Type B pancreatic cell (in vitro differentiated cells): ENCODE measurements around the gene MRPL49. TPM values are rescaled to one million over a fixed set of nuclear protein-coding genes. Genes with fewer than 3 reads are reported as not detected.

Source experiments
- DNase-seq: peaks from one replicate; pipeline ENCODE4 v3.0.0; 2021; ENCODE audit warnings: mixed read lengths; ENCODE audit not compliant: unreplicated experiment; ENCODE audit errors: extremely low spot score
- H3K27ac Mint-ChIP-seq: 2 replicates; pipeline ENCODE4 v1.8.0; 2021; ENCODE audit warnings: mild to moderate bottlenecking, mixed read lengths
- H3K27me3 Mint-ChIP-seq: 2 replicates; pipeline ENCODE4 v1.8.0; 2021; ENCODE audit warnings: mixed read lengths
- H3K36me3 Mint-ChIP-seq: 2 replicates; pipeline ENCODE4 v1.8.0; 2021; ENCODE audit warnings: mixed read lengths
- H3K4me1 Mint-ChIP-seq: one replicate; pipeline ENCODE4 v1.8.0; 2021; ENCODE audit warnings: mixed read lengths; ENCODE audit not compliant: unreplicated experiment
- H3K4me3 Mint-ChIP-seq: 2 replicates; pipeline ENCODE4 v1.8.0; 2021; ENCODE audit warnings: mild to moderate bottlenecking, mixed read lengths
- H3K9me3 Mint-ChIP-seq: 2 replicates; pipeline ENCODE4 v1.8.0; 2021; ENCODE audit warnings: mixed read lengths
- CTCF ChIP-seq: fragments of 200-600 bp; sonication (generic); conservative IDR thresholded peaks from 2 replicates; pipeline ENCODE4 v1.5.0; 2021; ENCODE audit warnings: antibody characterized with exemption, mild to moderate bottlenecking
- total RNA-seq: library from RNA; stranded (reverse); gene quantifications from 2 replicates; pipeline ENCODE4 v1.2.1, GENCODE V29; 2021; ENCODE audit warnings: low replicate concordance

MRPL49 gene
- total RNA-seq, 1 donor from 2014 or later = 49.1 TPM

GRCh38 chr11:65104628-65105027 is 17.5 kb upstream of the MRPL49 start:
- no peaks in the 10 kb centered on the region for H3K27me3 Mint-ChIP-seq
- DNase-seq = no peak
- H3K27ac Mint-ChIP-seq = no peak overlapping the region
- H3K4me1 Mint-ChIP-seq = no peaks in the 10 kb centered on the region
- no peaks in the 10 kb centered on the region for H3K36me3 Mint-ChIP-seq
- H3K9me3 Mint-ChIP-seq = no peaks in the 10 kb centered on the region
- TF ChIP-seq CTCF = no peak
- no peak overlapping the region for H3K4me3 Mint-ChIP-seq

GRCh38 chr11:65107078-65107477 is 15.0 kb upstream of the MRPL49 start:
- H3K27ac Mint-ChIP-seq = no peak overlapping the region
- no peaks in the 10 kb centered on the region for H3K9me3 Mint-ChIP-seq
- TF ChIP-seq CTCF = no peak
- no peak overlapping the region for H3K4me3 Mint-ChIP-seq
- DNase-seq = no peak
- no peaks in the 10 kb centered on the region for H3K27me3 Mint-ChIP-seq
- peaks cover 8% of the 10 kb centered on the region for H3K4me1 Mint-ChIP-seq
- H3K36me3 Mint-ChIP-seq = no peaks in the 10 kb centered on the region

- Mint-ChIP-seq H3K27ac (no peak overlapping the region), H3K4me3 (no peak overlapping the region), H3K9me3 (no peaks in the 10 kb centered on the region), H3K4me1 (peaks cover 8% of the 10 kb centered on the region), H3K27me3 (no peaks in the 10 kb centered on the region), H3K36me3 (no peaks in the 10 kb centered on the region)
- DNase-seq = no peak
- no peak for TF ChIP-seq CTCF
Measured at GRCh38 chr11:65107751-65108468, 14.2 kb upstream of the MRPL49 start.

- Mint-ChIP-seq H3K4me3 (no peak overlapping the region), H3K27me3 (peaks cover 5% of the 10 kb centered on the region), H3K36me3 (no peaks in the 10 kb centered on the region), H3K27ac (no peak overlapping the region), H3K9me3 (no peaks in the 10 kb centered on the region), H3K4me1 (peaks cover 14% of the 10 kb centered on the region)
- TF ChIP-seq CTCF = no peak
- no peak for DNase-seq
Measured at GRCh38 chr11:65108469-65109123, 13.5 kb upstream of the MRPL49 start.

- no peak for DNase-seq
- Mint-ChIP-seq H3K27ac (no peak overlapping the region), H3K36me3 (no peaks in the 10 kb centered on the region), H3K27me3 (peaks cover 7% of the 10 kb centered on the region), H3K4me3 (no peak overlapping the region), H3K9me3 (no peaks in the 10 kb centered on the region), H3K4me1 (peaks cover 20% of the 10 kb centered on the region)
- TF ChIP-seq CTCF = no peak
Measured at GRCh38 chr11:65109231-65110198, 12.6 kb upstream of the MRPL49 start.
